ENCODE results near the gene UBTF.

UBTF gene

GRCh38 chr17:44219616-44220212 is at the start of gene UBTF:
Gene UBTF (minus strand): TSS chr17:44219675. CDS start chr17:44218229, 1,446 bp downstream.
- DNase-seq (ENCODE audit: low read depth in 2 of 2), result peak; percentile 33 to 77

DNA sequence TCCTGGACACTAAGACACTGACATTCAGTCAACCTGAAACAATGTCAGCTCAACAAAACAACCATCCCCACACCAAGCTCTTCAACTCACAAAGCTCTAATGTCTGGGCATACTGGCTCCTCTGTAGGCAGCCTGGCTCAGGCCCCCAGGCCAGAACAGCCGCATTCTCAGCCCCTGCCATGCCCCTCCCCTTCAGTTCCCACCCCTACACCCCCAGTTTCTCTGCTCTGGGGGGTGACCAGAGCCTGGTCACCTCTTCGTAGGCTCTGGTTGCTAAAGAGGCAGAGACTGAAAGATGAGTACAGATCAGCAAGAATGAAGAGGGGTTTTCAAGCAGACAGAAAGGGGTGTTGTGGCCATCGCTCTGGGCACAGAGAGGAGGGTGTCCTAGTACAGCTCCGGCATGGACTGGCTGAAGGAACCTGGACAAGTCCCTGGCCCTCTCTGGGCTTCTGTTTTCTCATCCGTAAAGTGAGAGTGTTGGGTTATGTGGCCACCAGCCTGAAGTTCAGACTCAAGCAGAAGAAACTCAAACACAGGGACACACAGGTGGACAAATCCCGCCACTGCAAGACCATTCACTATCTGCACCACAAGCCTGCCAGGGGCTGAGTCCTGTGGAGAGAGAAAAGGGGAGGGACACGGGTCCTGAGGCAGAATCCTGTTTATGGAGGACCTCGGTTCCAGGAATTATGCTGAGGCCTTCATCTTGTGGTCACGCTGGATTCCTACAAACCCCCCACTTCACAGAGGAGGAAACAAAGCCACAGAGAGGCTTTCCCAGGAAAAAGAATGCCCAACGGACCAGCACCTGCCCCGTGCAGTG is 49.4 kb upstream of the UBTF start:
- no peak for DNase-seq (ENCODE audit: low read depth in 2 of 2)

DNA sequence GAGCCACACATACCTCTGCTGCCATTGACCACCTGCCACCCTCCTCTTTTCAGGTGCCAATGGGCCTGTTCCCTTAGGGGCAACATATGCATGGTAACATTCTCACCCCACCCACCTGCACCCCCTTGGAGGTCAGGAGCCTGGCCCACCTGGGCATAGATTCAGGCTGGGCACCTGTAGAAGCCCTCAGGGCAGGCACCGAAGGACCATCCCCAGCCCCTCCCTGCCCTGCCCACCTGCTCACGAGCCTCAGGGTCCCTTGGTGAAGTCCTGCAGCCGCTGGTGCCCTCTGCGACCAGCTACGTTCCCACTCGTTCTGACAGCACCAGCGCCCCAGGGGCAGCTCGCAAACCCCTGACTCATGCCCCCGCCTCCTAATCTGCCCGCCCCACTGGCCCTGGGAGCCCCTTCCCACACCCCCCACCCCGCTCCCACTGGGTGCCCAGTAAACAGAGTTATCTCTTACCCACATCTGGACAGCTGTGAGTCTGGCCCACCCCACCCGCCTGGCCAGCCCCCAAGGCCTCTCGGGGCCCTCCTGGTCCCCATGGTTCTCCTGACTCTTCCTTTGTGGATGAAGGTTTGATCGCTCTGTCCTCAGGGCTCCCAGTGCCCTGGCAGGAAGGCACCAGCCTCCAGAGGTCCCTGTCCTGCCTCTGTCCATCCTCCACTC is 48.5 kb upstream of the UBTF start, which contains the start of gene SLC4A1:
Gene SLC4A1 (minus strand): TSS at position 318 of the 673 bp plus-strand sequence. CDS start 5,269 bp downstream, outside the sequence.
- no peak for DNase-seq (ENCODE audit: low read depth in 2 of 2)

DNA sequence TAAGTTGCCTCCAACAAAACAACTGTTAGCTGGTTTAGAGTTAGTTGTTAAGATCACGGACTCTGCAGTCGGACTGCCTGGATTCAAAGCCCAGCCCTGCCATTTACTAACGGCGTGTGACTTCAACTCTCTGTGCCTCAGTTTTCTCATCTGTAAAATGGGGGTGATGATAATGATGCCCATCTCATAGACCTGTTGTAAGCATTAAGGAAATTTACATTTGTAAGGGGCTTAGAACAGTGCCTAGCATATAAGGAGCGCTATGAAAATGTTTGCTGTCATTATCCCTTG is 47.6 kb upstream of the UBTF start:
- no peak for DNase-seq (ENCODE audit: low read depth in 2 of 2)

GRCh38 chr17:44266402-44267164 is 47.1 kb upstream of the UBTF start:
- no peak for DNase-seq (ENCODE audit: low read depth in 2 of 2)

- no peak for DNase-seq (ENCODE audit: low read depth in 2 of 2)
Observed at GRCh38 chr17:44263345-44263902, 43.9 kb upstream of the UBTF start.

GRCh38 chr17:44262654-44263225 is 43.3 kb upstream of the UBTF start:
- no peak for DNase-seq (ENCODE audit: low read depth in 2 of 2)

DNA sequence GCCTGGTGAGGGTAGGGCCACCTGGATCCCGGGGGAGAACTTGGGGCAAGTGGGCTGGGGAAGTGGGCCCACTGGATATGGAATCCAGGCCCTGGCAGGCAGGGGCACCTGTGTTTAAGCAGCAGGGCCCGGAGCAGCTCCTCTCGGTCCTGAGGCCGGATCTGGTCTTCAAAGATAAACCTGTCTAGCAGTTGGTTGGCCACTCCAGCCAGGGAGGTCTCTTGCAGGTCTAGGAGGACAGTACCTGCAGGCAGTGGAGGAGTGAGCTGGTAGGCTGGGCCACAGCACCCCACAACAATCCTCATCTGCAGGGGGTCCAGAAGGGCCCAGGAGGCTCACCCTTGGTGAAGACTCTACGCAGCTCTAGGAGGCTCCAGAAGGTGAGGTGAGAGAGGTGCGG is 40.8 kb upstream of the UBTF start:
- DNase-seq (ENCODE audit: low read depth in 2 of 2), result no peak

DNA sequence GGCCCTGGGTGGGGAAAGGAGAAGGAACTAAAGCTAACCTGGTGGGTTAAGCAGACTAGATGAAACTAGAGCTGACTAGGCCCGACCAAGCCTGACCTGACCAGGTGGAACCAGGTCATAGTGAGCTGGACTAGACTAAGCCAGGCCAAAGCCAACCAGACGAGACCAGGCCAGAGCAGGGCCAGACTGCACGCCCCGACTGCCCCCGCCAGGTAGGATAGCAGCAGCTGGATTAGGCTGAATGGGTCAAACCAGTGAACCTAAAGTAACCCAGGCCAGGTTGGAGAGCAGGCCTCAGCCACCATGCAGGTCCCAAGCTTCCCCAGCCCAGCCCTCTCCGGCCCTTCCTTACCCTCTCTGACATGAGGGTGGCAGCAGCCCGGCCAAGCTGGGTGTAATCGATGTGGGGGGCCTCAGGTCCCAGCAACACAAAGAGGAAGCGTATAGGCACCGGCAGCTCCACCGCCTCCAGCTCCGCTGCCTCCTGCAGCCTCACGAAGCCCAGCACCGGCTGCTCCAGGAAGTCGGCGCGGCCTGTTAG is 39.4 kb upstream of the UBTF start:
- DNase-seq (ENCODE audit: low read depth in 2 of 2), result no peak

DNA sequence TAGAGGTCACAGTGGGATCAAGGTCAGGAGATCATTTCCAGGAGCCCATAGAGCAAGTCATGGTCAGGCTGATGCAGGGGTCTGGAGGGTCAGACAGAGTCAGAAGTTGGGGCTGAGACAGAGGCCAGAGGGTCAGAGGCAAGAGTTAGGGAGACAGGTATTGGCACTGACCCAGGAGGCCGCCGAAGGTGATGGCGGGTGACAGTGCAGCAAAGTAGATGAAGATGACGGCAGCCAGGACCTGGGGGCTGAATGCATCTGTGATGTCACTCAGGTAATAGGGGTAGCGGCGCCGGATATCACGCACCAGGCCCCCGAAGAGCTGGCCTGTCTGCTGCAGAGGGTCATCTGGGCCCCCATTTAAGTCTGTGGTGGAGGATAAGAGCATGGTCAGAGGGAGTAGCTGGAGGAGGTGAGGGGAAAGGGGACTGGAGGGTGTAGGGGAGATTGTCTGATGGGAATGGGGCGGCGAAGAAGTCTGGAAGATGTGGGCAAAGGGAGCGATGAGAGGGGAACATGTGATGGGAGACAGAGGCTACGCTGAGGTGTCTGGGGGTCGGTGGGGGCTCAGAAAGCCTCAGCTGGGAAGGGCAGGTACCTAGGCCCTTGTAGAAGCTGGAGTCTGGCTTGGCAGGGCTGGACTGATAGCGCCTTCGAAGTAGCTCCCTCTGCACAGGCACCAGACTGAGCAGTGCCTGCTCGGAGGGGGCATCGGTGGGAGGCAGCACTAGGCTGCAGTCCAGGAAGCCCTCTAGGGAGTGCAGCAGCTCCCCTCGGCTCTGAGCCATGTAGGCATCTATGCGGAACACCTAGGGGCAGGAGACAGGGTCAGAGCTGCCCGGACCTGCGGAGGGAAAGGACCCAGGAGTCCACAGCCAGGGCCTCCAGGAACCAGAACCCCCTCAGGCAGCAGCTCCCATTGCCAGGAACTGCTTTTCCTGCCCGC is 38.6 kb upstream of the UBTF start:
- no peak for DNase-seq (ENCODE audit: low read depth in 2 of 2)

- no peak for DNase-seq (ENCODE audit: low read depth in 2 of 2)
Observed at GRCh38 chr17:44256671-44257070, 37.2 kb upstream of the UBTF start.

- no peak for DNase-seq (ENCODE audit: low read depth in 2 of 2)
Observed at GRCh38 chr17:44255915-44256314, 36.4 kb upstream of the UBTF start.

GRCh38 chr17:44254361-44255095 is 35.1 kb upstream of the UBTF start:
- no peak for DNase-seq (ENCODE audit: low read depth in 2 of 2)

DNA sequence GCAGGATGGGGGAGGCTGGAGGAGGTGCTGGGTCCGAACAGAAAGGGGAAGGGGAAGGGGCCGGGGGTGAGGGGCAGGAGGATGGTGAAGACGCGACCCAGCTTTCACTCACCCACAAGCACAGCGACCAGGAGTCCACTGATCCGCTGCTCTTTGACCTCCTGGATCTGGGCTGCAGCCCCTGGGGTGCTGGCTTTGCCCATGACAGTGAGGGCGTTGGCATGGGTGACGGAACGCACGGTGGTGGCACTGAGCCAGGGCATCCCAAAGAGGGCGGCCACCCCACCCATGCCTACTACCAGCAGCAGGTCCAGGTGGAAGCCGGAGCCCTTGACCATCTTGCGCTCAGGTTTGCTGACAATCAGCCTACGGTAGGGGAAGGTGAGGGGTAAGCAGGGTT is 33.5 kb upstream of the UBTF start:
- no peak for DNase-seq (ENCODE audit: low read depth in 2 of 2)

GRCh38 chr17:44251062-44251461 is 31.6 kb upstream of the UBTF start:
- DNase-seq (ENCODE audit: low read depth in 2 of 2), result no peak

DNA sequence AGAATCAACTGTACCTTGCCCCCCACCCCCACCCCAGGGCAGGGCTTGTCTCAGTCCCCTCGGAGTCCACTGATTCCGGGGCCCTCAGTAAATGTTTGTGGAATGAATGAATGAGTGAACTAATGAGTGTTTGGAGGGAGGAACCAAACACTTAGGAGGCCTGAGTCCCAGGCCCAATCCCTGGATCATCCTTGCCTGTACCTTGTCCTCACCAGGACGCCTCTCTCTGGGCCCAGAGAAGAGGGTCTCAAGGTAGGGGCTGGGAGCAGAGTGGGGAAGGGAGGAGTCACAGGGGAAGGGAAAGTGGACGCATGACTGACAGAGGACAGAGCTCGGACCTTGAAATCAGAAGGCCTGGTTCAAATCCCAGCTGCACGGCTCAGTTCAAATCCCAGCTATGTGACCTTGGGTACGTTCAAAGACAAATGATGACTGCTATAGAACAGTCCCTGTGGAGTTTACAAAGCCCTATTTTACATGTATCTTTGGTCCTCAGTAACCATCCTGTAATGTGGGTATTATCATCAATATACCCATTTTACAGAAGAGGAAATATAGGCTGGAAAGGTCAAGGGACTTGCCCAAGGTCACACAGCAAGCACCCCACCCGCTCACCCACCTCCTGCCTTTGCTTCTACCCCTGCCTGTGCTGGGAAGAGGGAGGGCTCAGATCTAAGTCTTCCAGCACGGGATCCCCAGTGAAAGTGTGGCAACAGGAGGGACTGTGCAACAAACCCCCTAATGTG is 30.2 kb upstream of the UBTF start:
- no peak for DNase-seq (ENCODE audit: low read depth in 2 of 2)

GRCh38 chr17:44247876-44248736 is 28.6 kb upstream of the UBTF start:
- DNase-seq (ENCODE audit: low read depth in 2 of 2), result no peak

- DNase-seq (ENCODE audit: low read depth in 2 of 2), result no peak
Observed at GRCh38 chr17:44247440-44247841, 28.0 kb upstream of the UBTF start.
